ENCODE data around the gene E2F6.

GRCh38 chr2:11473659-11474433 lies 7.9 kb upstream of the E2F6 start:
- TF ChIP-seq CTCF (conservative IDR thresholded peaks at IDR 0.05; ENCODE audit: low read length) (no peak), EZH2phosphoT487 (IDR thresholded peaks at IDR 0.05; ENCODE audit: borderline replicate concordance) (no peak)

Data from Loucy (cell line).